Hepatocyte (in vitro differentiated cells): ENCODE data around the gene MMP15.

Experiments
- CTCF ChIP-seq: fragments of 200-600 bp; sonication (generic); IDR thresholded peaks from 2 replicates; pipeline ENCODE4 v1.5.1; 2016; ENCODE audit warnings: antibody characterized with exemption, mild to moderate bottlenecking; ENCODE audit not compliant: poor library complexity
- EZH2 ChIP-seq: fragments of 200-600 bp; sonication (generic); IDR thresholded peaks from 2 replicates; pipeline ENCODE4 v1.6.1; 2016; ENCODE audit warnings: antibody characterized with exemption, mild to moderate bottlenecking, borderline replicate concordance
- EZH2phosphoT487 ChIP-seq: fragments of 200-600 bp; sonication (generic); IDR thresholded peaks from one replicate; pipeline ENCODE4 v1.6.1; 2018; ENCODE audit warnings: antibody characterized with exemption, mild to moderate bottlenecking, low read depth, moderate library complexity; ENCODE audit not compliant: unreplicated experiment, severe bottlenecking

- no peak for TF ChIP-seq CTCF
- TF ChIP-seq EZH2 = no peak
- no peak for TF ChIP-seq EZH2phosphoT487
Observed at GRCh38 chr16:57986196-57986595, 39.4 kb upstream of the MMP15 start.
